ENCODE measurements around the gene SMIM38. TPM values are rescaled to one million over a fixed set of nuclear protein-coding genes. Genes with fewer than 3 reads are reported as not detected.

The SMIM38 gene
- total RNA-seq, 5 donors from 2014 or later (not counting 1 experiment from before 2014, with no cell fraction given): 0.12 to 1.7 (median 0.92) TPM

DNA sequence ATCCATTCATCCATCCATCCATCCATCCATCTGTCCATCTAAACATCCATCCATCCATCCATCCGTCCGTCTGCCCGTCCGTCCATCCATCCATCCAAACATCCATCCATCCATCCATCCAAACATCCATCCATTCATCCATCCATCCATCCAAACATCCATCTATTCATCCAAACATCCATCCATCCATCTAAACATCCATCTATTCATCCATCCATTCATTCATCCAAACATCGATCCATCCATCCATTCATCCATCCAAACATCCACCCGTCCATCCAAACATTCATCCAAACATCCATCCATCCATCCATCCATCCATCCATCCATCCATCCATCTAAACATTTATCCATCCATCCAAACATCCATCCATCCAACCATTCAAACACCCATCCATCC is 45.3 kb upstream of the SMIM38 start:
- 97% methylated on average over 6 of the region's 6 CpGs for WGBS (ENCODE audit: insufficient coverage)
- H3K27me3 ChIP-seq (replicated peaks in 1 of 2; ENCODE audit: control insufficient read depth in 2 of 2, extremely low read depth in 1 of 2, insufficient read depth in 2 of 2, low read length in 1 of 2): peaks cover 0 to 26% of the 10 kb centered on the region in 2 experiments
- CTCF ChIA-PET: no interaction called here
- H3K27ac ChIP-seq (ENCODE audit: low read length): no peak overlapping the region
- POLR2A ChIA-PET: no interaction called here
- DNase-seq: no peak
- no peak overlapping the region for H3K4me3 Mint-ChIP-seq
- no peak overlapping the region for H3K27ac Mint-ChIP-seq
- peaks cover 0 to 6% (median 3%) of the 10 kb centered on the region in 3 donors for H3K4me1 Mint-ChIP-seq
- H3K9me3 ChIP-seq: no peaks in the 10 kb centered on the region
- H3K27me3 Mint-ChIP-seq: no peaks in the 10 kb centered on the region
- H3K36me3 Mint-ChIP-seq: no peaks in the 10 kb centered on the region
- no peak for ATAC-seq (replicated peaks in 1 of 4)
- peaks cover 0 to 3% (median 0%) of the 10 kb centered on the region in 3 donors for H3K9me3 Mint-ChIP-seq
- no peaks in the 10 kb centered on the region for H3K36me3 ChIP-seq (ENCODE audit: control insufficient read depth in 2 of 2, extremely low read depth in 1 of 2, insufficient read depth in 1 of 2, low read length in 1 of 2)
- H3K4me1 ChIP-seq (ENCODE audit: control insufficient read depth in 1 of 2, extremely low read depth in 1 of 2, insufficient read depth in 2 of 2, low read length in 2 of 2): peaks cover 4 to 8% of the 10 kb centered on the region in 2 experiments
- no peak overlapping the region for H3K4me3 ChIP-seq (ENCODE audit: control insufficient read depth in 1 of 2, extremely low read depth in 1 of 2, low read length in 1 of 2)

DNA sequence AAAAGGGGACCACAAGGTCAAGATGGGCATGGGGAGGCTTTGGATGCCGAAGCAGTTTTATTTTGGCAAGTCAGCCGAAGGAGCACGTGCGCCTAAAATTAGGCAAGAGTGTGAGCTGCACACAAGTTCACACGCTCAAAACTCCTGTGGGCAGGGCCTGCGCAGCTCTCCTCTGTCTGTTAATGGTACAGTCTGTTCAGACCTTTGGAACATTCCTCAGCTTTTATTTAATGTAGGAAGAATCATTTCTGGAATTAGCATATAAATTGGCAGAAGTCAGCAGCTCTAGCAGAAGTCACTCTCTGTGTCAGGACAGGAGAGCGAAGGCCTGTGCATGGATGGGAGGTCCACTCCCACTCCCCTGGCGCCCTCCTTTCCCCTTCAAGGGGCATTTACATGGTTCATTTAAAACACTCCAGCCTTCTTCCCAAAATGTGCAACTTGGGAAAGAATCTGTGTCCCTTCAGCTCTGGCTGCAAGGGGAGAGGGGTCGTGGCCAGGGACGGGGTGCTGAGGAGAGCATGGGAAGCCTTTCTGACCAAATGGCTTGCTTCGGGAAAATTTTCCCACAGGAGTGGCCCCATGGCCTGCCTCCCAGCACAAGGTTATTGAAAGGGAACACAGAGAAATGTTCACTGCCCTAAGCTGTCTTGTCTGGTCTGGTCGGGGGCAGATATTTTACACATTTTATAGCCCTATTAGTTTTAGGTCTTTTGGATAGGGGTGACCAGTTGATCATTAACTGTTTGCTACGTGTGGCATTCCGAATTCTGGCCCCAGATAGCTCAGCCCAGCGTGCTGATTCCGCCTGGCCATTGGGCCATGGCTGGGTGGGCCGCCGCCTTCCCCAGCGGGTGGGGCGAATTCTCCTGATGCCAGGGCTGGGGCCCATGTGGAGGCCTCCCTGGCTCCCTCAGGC is 43.9 kb upstream of the SMIM38 start:
- H3K27me3 Mint-ChIP-seq: no peaks in the 10 kb centered on the region
- ChIA-PET CTCF (no interaction called here), POLR2A (no interaction called here)
- Histone ChIP-seq H3K27ac (ENCODE audit: low read length) (no peak overlapping the region), H3K36me3 (ENCODE audit: control insufficient read depth in 2 of 2, extremely low read depth in 1 of 2, insufficient read depth in 1 of 2, low read length in 1 of 2) (no peaks in the 10 kb centered on the region), H3K9me3 (no peaks in the 10 kb centered on the region), H3K27me3 (replicated peaks in 1 of 2; ENCODE audit: control insufficient read depth in 2 of 2, extremely low read depth in 1 of 2, insufficient read depth in 2 of 2, low read length in 1 of 2) (peaks cover 0 to 16% of the 10 kb centered on the region in 2 experiments), H3K4me3 (ENCODE audit: control insufficient read depth in 1 of 2, extremely low read depth in 1 of 2, low read length in 1 of 2) (no peak overlapping the region), H3K4me1 (ENCODE audit: control insufficient read depth in 1 of 2, extremely low read depth in 1 of 2, insufficient read depth in 2 of 2, low read length in 2 of 2) (peaks cover 1 to 3% of the 10 kb centered on the region in 2 experiments)
- peaks cover 0 to 6% (median 1%) of the 10 kb centered on the region in 3 donors for H3K4me1 Mint-ChIP-seq
- 93% methylated on average over 16 of the region's 20 CpGs for WGBS (ENCODE audit: insufficient coverage)
- no peak overlapping the region for H3K27ac Mint-ChIP-seq
- DNase-seq (no peak), ATAC-seq (replicated peaks in 1 of 4) (no peak)
- no peak overlapping the region for H3K4me3 Mint-ChIP-seq
- H3K36me3 Mint-ChIP-seq: no peaks in the 10 kb centered on the region
- H3K9me3 Mint-ChIP-seq: peaks cover 0 to 3% (median 0%) of the 10 kb centered on the region in 3 donors

GRCh38 chr11:69113226-69113625 is 42.5 kb upstream of the SMIM38 start:
- Histone ChIP-seq H3K27ac (ENCODE audit: low read length) (no peak overlapping the region), H3K9me3 (no peaks in the 10 kb centered on the region), H3K27me3 (replicated peaks in 1 of 2; ENCODE audit: control insufficient read depth in 2 of 2, extremely low read depth in 1 of 2, insufficient read depth in 2 of 2, low read length in 1 of 2) (peaks cover 0 to 7% of the 10 kb centered on the region in 2 experiments), H3K4me3 (ENCODE audit: control insufficient read depth in 1 of 2, extremely low read depth in 1 of 2, low read length in 1 of 2) (no peak overlapping the region), H3K36me3 (ENCODE audit: control insufficient read depth in 2 of 2, extremely low read depth in 1 of 2, insufficient read depth in 1 of 2, low read length in 1 of 2) (no peaks in the 10 kb centered on the region), H3K4me1 (ENCODE audit: control insufficient read depth in 1 of 2, extremely low read depth in 1 of 2, insufficient read depth in 2 of 2, low read length in 2 of 2) (no peaks in the 10 kb centered on the region)
- ATAC-seq (replicated peaks in 1 of 4) (no peak), DNase-seq (no peak)
- WGBS (ENCODE audit: insufficient coverage): 80% methylated on average over 9 of the region's 10 CpGs
- CTCF ChIA-PET: no interaction called here
- Mint-ChIP-seq H3K4me1 (peaks cover 0 to 6% (median 0%) of the 10 kb centered on the region in 3 donors), H3K4me3 (no peak overlapping the region), H3K27ac (no peak overlapping the region), H3K27me3 (no peaks in the 10 kb centered on the region), H3K9me3 (peaks cover 0 to 3% (median 0%) of the 10 kb centered on the region in 3 donors), H3K36me3 (no peaks in the 10 kb centered on the region)
- POLR2A ChIA-PET: interaction anchor here in 1 of 2 donors (0.6 kb wide), 1 partner anchor 169 kb away, joined by 3 read pairs; no protein-coding TSS in a partner anchor

DNA sequence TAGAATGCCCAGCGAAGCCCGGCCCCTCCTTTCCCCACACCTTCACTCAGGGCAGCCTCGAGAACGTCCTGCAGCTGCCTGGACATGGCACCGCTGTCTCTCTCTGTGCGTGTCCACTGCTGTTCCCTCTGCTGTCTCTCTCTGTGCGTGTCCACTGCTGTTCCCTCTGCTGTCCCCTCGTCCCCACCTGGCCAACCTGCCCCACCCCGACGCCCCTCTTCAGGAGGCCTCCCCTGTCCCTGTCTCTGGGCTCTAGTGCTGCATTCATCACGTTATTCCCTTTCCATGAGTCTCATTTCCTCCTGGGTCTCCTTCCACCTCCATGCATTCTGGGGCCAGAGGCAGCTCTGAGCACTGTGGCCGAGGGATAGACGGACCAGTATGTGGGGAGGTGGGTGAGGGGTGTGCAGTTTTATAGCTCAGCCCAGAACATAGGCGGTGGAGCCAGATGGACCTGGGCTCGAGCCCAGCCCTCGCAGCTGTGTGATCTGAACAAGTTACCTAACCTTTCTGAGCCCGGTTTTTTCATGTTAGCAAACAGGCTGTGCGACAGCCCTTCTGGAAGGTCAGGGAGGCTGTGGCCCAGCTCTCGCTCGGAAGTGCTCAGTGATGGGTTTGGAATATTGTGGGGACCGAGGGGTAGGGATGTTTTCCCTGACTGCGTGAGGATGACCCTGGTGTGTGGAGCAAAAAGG is 41.9 kb upstream of the SMIM38 start:
- H3K4me3 ChIP-seq (ENCODE audit: control insufficient read depth in 1 of 2, extremely low read depth in 1 of 2, low read length in 1 of 2): no peak overlapping the region
- ChIA-PET POLR2A (interaction anchor here in 1 of 2 donors (0.6 kb wide), 1 partner anchor 269 kb away, joined by 3 read pairs; no protein-coding TSS in a partner anchor), CTCF (no interaction called here)
- ATAC-seq (replicated peaks in 1 of 4): no peak
- H3K27ac Mint-ChIP-seq: no peak overlapping the region
- H3K36me3 ChIP-seq (ENCODE audit: control insufficient read depth in 2 of 2, extremely low read depth in 1 of 2, insufficient read depth in 1 of 2, low read length in 1 of 2): no peaks in the 10 kb centered on the region
- no peaks in the 10 kb centered on the region for H3K36me3 Mint-ChIP-seq
- H3K4me3 Mint-ChIP-seq: no peak overlapping the region
- peaks cover 0 to 3% (median 0%) of the 10 kb centered on the region in 3 donors for H3K9me3 Mint-ChIP-seq
- H3K4me1 Mint-ChIP-seq: peaks cover 0 to 6% (median 0%) of the 10 kb centered on the region in 3 donors
- H3K4me1 ChIP-seq (ENCODE audit: control insufficient read depth in 1 of 2, extremely low read depth in 1 of 2, insufficient read depth in 2 of 2, low read length in 2 of 2): no peaks in the 10 kb centered on the region
- 83% methylated on average over 21 of the region's 22 CpGs for WGBS (ENCODE audit: insufficient coverage)
- no peaks in the 10 kb centered on the region for H3K27me3 Mint-ChIP-seq
- peaks cover 0 to 3% of the 10 kb centered on the region in 2 experiments for H3K27me3 ChIP-seq (replicated peaks in 1 of 2; ENCODE audit: control insufficient read depth in 2 of 2, extremely low read depth in 1 of 2, insufficient read depth in 2 of 2, low read length in 1 of 2)
- H3K9me3 ChIP-seq: no peaks in the 10 kb centered on the region
- DNase-seq: no peak
- no peak overlapping the region for H3K27ac ChIP-seq (ENCODE audit: low read length)

- H3K27ac Mint-ChIP-seq: no peak overlapping the region
- POLR2A ChIA-PET: no interaction called here
- ATAC-seq (replicated peaks in 1 of 4) (no peak), DNase-seq (no peak)
- no peaks in the 10 kb centered on the region for H3K9me3 ChIP-seq
- H3K36me3 Mint-ChIP-seq: no peaks in the 10 kb centered on the region
- H3K9me3 Mint-ChIP-seq: peaks cover 0 to 3% (median 3%) of the 10 kb centered on the region in 3 donors
- no peak overlapping the region for H3K4me3 ChIP-seq (ENCODE audit: control insufficient read depth in 1 of 2, extremely low read depth in 1 of 2, low read length in 1 of 2)
- CTCF ChIA-PET: no interaction called here
- H3K36me3 ChIP-seq (ENCODE audit: control insufficient read depth in 2 of 2, extremely low read depth in 1 of 2, insufficient read depth in 1 of 2, low read length in 1 of 2): no peaks in the 10 kb centered on the region
- H3K4me1 Mint-ChIP-seq: peaks cover 0 to 6% (median 0%) of the 10 kb centered on the region in 3 donors
- H3K4me1 ChIP-seq (ENCODE audit: control insufficient read depth in 1 of 2, extremely low read depth in 1 of 2, insufficient read depth in 2 of 2, low read length in 2 of 2): no peaks in the 10 kb centered on the region
- H3K4me3 Mint-ChIP-seq: no peak overlapping the region
- 92% methylated on average over 6 of the region's 6 CpGs for WGBS (ENCODE audit: insufficient coverage)
- peaks cover 0 to 4% of the 10 kb centered on the region in 2 experiments for H3K27me3 ChIP-seq (replicated peaks in 1 of 2; ENCODE audit: control insufficient read depth in 2 of 2, extremely low read depth in 1 of 2, insufficient read depth in 2 of 2, low read length in 1 of 2)
- no peaks in the 10 kb centered on the region for H3K27me3 Mint-ChIP-seq
- no peak overlapping the region for H3K27ac ChIP-seq (ENCODE audit: low read length)
Observed at GRCh38 chr11:69114362-69114761, 41.4 kb upstream of the SMIM38 start.

DNA sequence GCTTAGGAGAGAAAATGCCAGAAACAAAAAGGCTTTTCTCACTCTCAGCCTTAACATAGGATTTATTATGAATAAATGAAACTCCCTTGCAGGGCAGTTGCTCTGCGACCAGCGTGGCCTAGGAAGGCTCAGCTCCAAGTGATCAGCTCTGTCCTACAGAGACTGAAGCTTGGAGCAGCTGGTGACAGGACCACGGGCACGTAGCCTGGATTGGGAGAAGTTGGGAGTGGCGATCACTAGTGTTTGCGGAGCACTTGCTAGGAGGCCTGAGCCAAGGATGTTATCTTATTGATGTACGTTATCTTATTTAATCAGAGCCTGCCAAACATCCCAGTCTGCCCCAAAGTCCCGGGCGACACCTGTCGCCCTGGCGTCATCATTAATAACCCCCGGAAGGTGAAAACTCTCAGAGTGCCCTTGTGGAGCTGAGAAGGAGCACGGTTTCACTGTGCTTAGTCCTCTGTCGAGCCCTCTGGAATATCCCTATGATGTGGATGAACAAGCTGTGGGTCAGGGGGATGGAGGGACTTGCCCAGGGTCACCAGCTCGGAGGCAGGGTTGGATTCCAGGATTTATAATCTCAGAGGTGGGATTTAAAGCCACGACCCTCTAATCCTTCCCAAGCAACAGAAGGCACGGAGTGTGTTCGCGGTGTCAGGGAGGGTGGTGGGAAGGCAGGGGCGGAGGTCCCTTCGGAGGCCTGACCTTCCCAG is 40.8 kb upstream of the SMIM38 start:
- WGBS (ENCODE audit: insufficient coverage): 84% methylated on average over 6 of the region's 21 CpGs
- Mint-ChIP-seq H3K36me3 (no peaks in the 10 kb centered on the region), H3K4me3 (no peak overlapping the region), H3K27me3 (no peaks in the 10 kb centered on the region), H3K27ac (peak overlapping the region in 1 of 2 donors; percentile 23), H3K9me3 (peaks cover 0 to 5% (median 3%) of the 10 kb centered on the region in 3 donors), H3K4me1 (peaks cover 0 to 6% (median 0%) of the 10 kb centered on the region in 3 donors)
- Histone ChIP-seq H3K36me3 (ENCODE audit: control insufficient read depth in 2 of 2, extremely low read depth in 1 of 2, insufficient read depth in 1 of 2, low read length in 1 of 2) (no peaks in the 10 kb centered on the region), H3K4me3 (ENCODE audit: control insufficient read depth in 1 of 2, extremely low read depth in 1 of 2, low read length in 1 of 2) (no peak overlapping the region), H3K4me1 (ENCODE audit: control insufficient read depth in 1 of 2, extremely low read depth in 1 of 2, insufficient read depth in 2 of 2, low read length in 2 of 2) (no peaks in the 10 kb centered on the region), H3K27me3 (replicated peaks in 1 of 2; ENCODE audit: control insufficient read depth in 2 of 2, extremely low read depth in 1 of 2, insufficient read depth in 2 of 2, low read length in 1 of 2) (peaks cover 0 to 7% of the 10 kb centered on the region in 2 experiments), H3K9me3 (no peaks in the 10 kb centered on the region), H3K27ac (ENCODE audit: low read length) (no peak overlapping the region)
- ATAC-seq (replicated peaks in 1 of 4) (no peak), DNase-seq (no peak)
- CTCF ChIA-PET: no interaction called here
- POLR2A ChIA-PET: interaction anchor here in 1 of 2 donors (0.5 kb wide), 1 partner anchor 197 kb away, joined by 7 read pairs; no protein-coding TSS in a partner anchor

All from T-cell (primary cell).